GM19328 (cell line): ENCODE results near the gene STYK1.

ENCODE experiments used
- ATAC-seq: cut with Tn5 transposase; IDR thresholded peaks from one replicate; pipeline ENCODE4 v1.9.1; 2021; ENCODE audit warnings: mild to moderate bottlenecking, moderate library complexity; ENCODE audit not compliant: unreplicated experiment

The STYK1 gene

GRCh38 chr12:10571141-10571540 is 102.7 kb downstream of the STYK1 start:
- no peak for ATAC-seq
